Left lung (tissue), 10 donors: ENCODE data around the gene PLXNA1. TPM values are rescaled to one million over a fixed set of nuclear protein-coding genes. Genes with fewer than 3 reads are reported as not detected.

Experiments
- ATAC-seq: fragments of 200-7000 bp; cut with Tn5 transposase; one replicate; pipeline ENCODE4 v1.9.1; 2020; ENCODE audit warnings: moderate library complexity
- DNase-seq, 4 donors: peaks; one replicate each; pipeline ENCODE4 v3.0.0-alpha.2; 2013 to 2020
- H3K27ac ChIP-seq, 2 donors: fragments of 200-600 bp; sonication (generic) in 1 of 2; one replicate each; pipeline versions ENCODE4 v1.5.0 to v1.8.0; 2020 to 2021
- H3K27me3 ChIP-seq, 2 donors: fragments of 200-600 bp; sonication (generic) in 1 of 2; one replicate each; pipeline versions ENCODE4 v1.5.0 to v1.8.0; 2020 to 2021
- H3K36me3 ChIP-seq, 2 donors: fragments of 200-600 bp; sonication (generic) in 1 of 2; one replicate each; pipeline versions ENCODE4 v1.5.0 to v1.8.0; 2020 to 2021
- H3K4me1 ChIP-seq, 2 donors: fragments of 200-600 bp; one replicate each; pipeline ENCODE4 v1.8.0; 2021
- H3K4me3 ChIP-seq, 2 donors: fragments of 200-600 bp; sonication (generic) in 1 of 2; one replicate each; pipeline versions ENCODE4 v1.5.0 to v1.8.0; 2020 to 2021; ENCODE audit warnings: mild to moderate bottlenecking in 1 of 2
- H3K9me3 ChIP-seq, 2 donors: fragments of 200-600 bp; sonication (generic) in 1 of 2; one replicate each; pipeline versions ENCODE4 v1.5.0 to v1.8.0; 2020 to 2021
- intact Hi-C, 2 donors: fragments of 100-400 bp; cut with DNase I; formaldehyde crosslinking; loops; one replicate each; pipeline versions ENCODE4 v1.11.2 to v1.14.2; 2022
- polyA plus RNA-seq, 6 donors: library from polyadenylated mRNA; unstranded; fragments of 120-200 nt; gene quantifications; one replicate each; pipeline ENCODE4 v1.2.1, GENCODE V29; 2013; ENCODE audit not compliant: insufficient read length in 6 of 6
- total RNA-seq, 2 donors: library from RNA; stranded (reverse); fragmentation: NEBNext Ultra II Directional; extraction: Animal tissue kit (Norgen Biotek cat#: 25700); gene quantifications; one replicate each; pipeline ENCODE4 v1.2.1, GENCODE V29; 2021
- TF ChIP-seq, protein P1 (sequence below), 2 donors: fragments of 200-600 bp; sonication (generic) in 1 of 2; IDR thresholded peaks; one replicate each; pipeline versions ENCODE4 v1.5.0 to v1.8.0; 2021; ENCODE audit warnings: antibody characterized with exemption in 2 of 2
- donor health status: DM: no; HTN: yes; CAD: no.
- donor health status: DM: no; HTN: no; CAD: no.

Gene PLXNA1
- total and polyA plus RNA-seq, 8 donors = 27.2 to 64.6 (median 32.0) TPM

GRCh38 chr3:127018306-127018828 is 35.5 kb downstream of the PLXNA1 start:
- Histone ChIP-seq H3K4me3 (no peak overlapping the region), H3K4me1 (no peaks in the 10 kb centered on the region), H3K27me3 (no peaks in the 10 kb centered on the region), H3K9me3 (no peaks in the 10 kb centered on the region), H3K36me3 (peaks cover 0 to 97% of the 10 kb centered on the region in 2 donors), H3K27ac (no peak overlapping the region)
- ATAC-seq = no peak
- TF ChIP-seq, protein P1, sequence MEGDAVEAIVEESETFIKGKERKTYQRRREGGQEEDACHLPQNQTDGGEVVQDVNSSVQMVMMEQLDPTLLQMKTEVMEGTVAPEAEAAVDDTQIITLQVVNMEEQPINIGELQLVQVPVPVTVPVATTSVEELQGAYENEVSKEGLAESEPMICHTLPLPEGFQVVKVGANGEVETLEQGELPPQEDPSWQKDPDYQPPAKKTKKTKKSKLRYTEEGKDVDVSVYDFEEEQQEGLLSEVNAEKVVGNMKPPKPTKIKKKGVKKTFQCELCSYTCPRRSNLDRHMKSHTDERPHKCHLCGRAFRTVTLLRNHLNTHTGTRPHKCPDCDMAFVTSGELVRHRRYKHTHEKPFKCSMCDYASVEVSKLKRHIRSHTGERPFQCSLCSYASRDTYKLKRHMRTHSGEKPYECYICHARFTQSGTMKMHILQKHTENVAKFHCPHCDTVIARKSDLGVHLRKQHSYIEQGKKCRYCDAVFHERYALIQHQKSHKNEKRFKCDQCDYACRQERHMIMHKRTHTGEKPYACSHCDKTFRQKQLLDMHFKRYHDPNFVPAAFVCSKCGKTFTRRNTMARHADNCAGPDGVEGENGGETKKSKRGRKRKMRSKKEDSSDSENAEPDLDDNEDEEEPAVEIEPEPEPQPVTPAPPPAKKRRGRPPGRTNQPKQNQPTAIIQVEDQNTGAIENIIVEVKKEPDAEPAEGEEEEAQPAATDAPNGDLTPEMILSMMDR (IDR thresholded peaks at IDR 0.05) = no peak
- intact Hi-C loops = no loop called here
- DNase-seq = no peak

DNA sequence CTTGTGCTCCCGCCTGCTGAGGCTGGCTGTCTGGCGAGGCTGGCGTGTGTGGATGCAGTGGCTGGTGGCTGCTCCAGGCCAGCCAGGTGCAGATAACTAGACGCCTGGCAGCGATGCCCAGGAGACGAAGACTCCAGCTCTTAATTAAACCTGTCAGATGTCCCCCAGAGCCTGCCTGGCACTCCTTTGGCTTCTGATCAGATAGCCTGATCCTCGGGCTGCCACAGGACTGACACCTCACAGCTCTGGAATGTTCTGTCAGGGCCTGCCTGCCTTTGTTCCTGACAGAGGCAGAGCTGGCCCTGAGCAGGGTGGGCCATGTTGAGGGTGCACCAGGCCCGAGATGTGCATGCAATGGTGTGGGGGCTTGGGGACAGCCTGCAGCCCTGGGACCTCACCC is 36.5 kb downstream of the PLXNA1 start:
- TF ChIP-seq, protein P1 (IDR thresholded peaks at IDR 0.05) = no peak
- Histone ChIP-seq H3K9me3 (no peaks in the 10 kb centered on the region), H3K4me1 (no peaks in the 10 kb centered on the region), H3K27ac (no peak overlapping the region), H3K27me3 (no peaks in the 10 kb centered on the region), H3K36me3 (peaks cover 0 to 96% of the 10 kb centered on the region in 2 donors), H3K4me3 (no peak overlapping the region)
- DNase-seq (no peak), ATAC-seq (no peak)
- intact Hi-C loops = no loop called here

- no peaks in the 10 kb centered on the region for H3K9me3 ChIP-seq
- ATAC-seq (no peak), DNase-seq (no peak)
- H3K4me1 ChIP-seq = no peaks in the 10 kb centered on the region
- intact Hi-C loops = no loop called here
- H3K4me3 ChIP-seq = no peak overlapping the region
- TF ChIP-seq, protein P1 (IDR thresholded peaks at IDR 0.05) = no peak
- peaks cover 0 to 88% of the 10 kb centered on the region in 2 donors for H3K36me3 ChIP-seq
- H3K27ac ChIP-seq = no peak overlapping the region
- no peaks in the 10 kb centered on the region for H3K27me3 ChIP-seq
These were observed 37.6 kb downstream of the PLXNA1 start for GRCh38 chr3:127020543-127020942.

- DNase-seq (no peak), ATAC-seq (no peak)
- H3K36me3 ChIP-seq = peaks cover 0 to 85% of the 10 kb centered on the region in 2 donors
- no peaks in the 10 kb centered on the region for H3K27me3 ChIP-seq
- intact Hi-C loops = no loop called here
- H3K27ac ChIP-seq = no peak overlapping the region
- no peak overlapping the region for H3K4me3 ChIP-seq
- no peaks in the 10 kb centered on the region for H3K9me3 ChIP-seq
- H3K4me1 ChIP-seq = no peaks in the 10 kb centered on the region
- TF ChIP-seq, protein P1 (IDR thresholded peaks at IDR 0.05) = no peak
These were observed 39.9 kb downstream of the PLXNA1 start for GRCh38 chr3:127022849-127023248.

DNA sequence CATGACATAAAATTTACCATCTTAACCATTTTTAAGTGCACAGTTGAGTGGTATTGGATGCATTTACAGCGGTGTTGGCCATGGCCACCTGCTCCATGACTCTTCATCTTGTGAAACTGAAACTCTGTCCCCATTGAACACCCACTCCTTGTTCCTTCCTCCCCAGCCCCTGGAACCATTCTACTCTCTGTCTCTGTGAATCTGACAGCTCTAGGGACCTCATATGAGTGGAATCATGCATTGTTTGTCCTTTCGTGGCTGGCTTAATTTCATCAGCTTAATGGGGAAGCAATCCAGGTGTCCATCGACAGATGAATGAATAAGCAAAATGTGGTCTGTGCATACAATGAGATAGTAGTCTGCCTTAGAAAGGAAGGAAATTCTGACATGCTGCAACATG is 42.5 kb downstream of the PLXNA1 start:
- no peaks in the 10 kb centered on the region for H3K27me3 ChIP-seq
- no peaks in the 10 kb centered on the region for H3K9me3 ChIP-seq
- DNase-seq (no peak), ATAC-seq (no peak)
- TF ChIP-seq, protein P1 (IDR thresholded peaks at IDR 0.05) = no peak
- no peaks in the 10 kb centered on the region for H3K4me1 ChIP-seq
- intact Hi-C loops = no loop called here
- H3K27ac ChIP-seq = no peak overlapping the region
- H3K36me3 ChIP-seq = peaks cover 0 to 86% of the 10 kb centered on the region in 2 donors
- no peak overlapping the region for H3K4me3 ChIP-seq
